Measurements from ENCODE around the gene FAM131C.
"Not testable (repeated sequence)": the region's sequence is repeated elsewhere in the genome, so short reads cannot be mapped to it uniquely, and the experiment has no call there.

The FAM131C gene

GRCh38 chr1:16043950-16044349, 29.5 kb downstream of the FAM131C start:
- DNase-seq (ENCODE audit: insufficient read length, low spot score) (no peak), FAIRE-seq (no peak)
- no peak for TF ChIP-seq POLR2AphosphoS5 (IDR thresholded peaks at IDR 0.05; ENCODE audit: low read depth, low read length)
- TF ChIP-seq PAX5 (IDR thresholded peaks at IDR 0.05; ENCODE audit: insufficient read depth, low read length, severe bottlenecking): no peak
- TF ChIP-seq TAF1 (IDR thresholded peaks at IDR 0.05; ENCODE audit: low read depth, low read length): no peak
- no peak for TF ChIP-seq POU2F2 (IDR thresholded peaks at IDR 0.05; ENCODE audit: low read depth, low read length)
- TF ChIP-seq SPI1 (IDR thresholded peaks at IDR 0.05; ENCODE audit: low read depth, low read length): no peak
- no peak for TF ChIP-seq POLR2A (IDR thresholded peaks at IDR 0.05; ENCODE audit: low read depth, low read length)

GRCh38 chr1:16043521-16043920, 29.9 kb downstream of the FAM131C start, which contains the start of gene CLCNKB:
TSS of gene CLCNKB (plus strand) at chr1:16043782. CDS start at chr1:16044493, 711 bp downstream.
- no peak for TF ChIP-seq POU2F2 (IDR thresholded peaks at IDR 0.05; ENCODE audit: low read depth, low read length)
- no peak for TF ChIP-seq POLR2AphosphoS5 (IDR thresholded peaks at IDR 0.05; ENCODE audit: low read depth, low read length)
- TF ChIP-seq POLR2A (IDR thresholded peaks at IDR 0.05; ENCODE audit: low read depth, low read length): no peak
- no peak for TF ChIP-seq PAX5 (IDR thresholded peaks at IDR 0.05; ENCODE audit: insufficient read depth, low read length, severe bottlenecking)
- no peak for TF ChIP-seq TAF1 (IDR thresholded peaks at IDR 0.05; ENCODE audit: low read depth, low read length)
- no peak for TF ChIP-seq SPI1 (IDR thresholded peaks at IDR 0.05; ENCODE audit: low read depth, low read length)
- DNase-seq (ENCODE audit: insufficient read length, low spot score): no peak
- FAIRE-seq: no peak

DNA sequence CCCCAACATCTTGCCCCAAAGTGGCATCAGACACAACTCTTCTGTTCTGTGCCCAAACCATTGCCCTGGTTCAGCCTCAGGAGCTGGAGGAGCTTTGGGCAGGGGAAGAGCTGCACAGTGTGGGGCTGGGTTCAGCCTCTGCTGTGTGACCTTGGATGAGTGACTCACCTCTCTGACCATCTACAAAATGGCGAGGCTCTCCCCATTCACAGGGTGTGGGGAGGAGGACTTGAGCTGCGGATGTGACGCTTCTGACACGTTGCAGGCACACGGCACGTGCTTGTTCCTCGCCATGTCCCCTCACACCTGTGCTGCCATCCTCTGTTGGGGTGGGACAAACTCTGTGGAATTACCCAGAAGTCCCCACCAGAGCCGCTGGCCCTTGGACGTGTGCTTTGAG, 30.8 kb downstream of the FAM131C start:
- peak; percentile 33 for FAIRE-seq
- DNase-seq (ENCODE audit: insufficient read length, low spot score): not testable (repeated sequence)

- FAIRE-seq (no peak), DNase-seq (ENCODE audit: insufficient read length, low spot score) (no peak)
- TF ChIP-seq PAX5 (IDR thresholded peaks at IDR 0.05; ENCODE audit: insufficient read depth, low read length, severe bottlenecking) (no peak), POLR2A (IDR thresholded peaks at IDR 0.05; ENCODE audit: low read depth, low read length) (no peak), POU2F2 (IDR thresholded peaks at IDR 0.05; ENCODE audit: low read depth, low read length) (no peak), SPI1 (IDR thresholded peaks at IDR 0.05; ENCODE audit: low read depth, low read length) (no peak)
Measured at GRCh38 chr1:16042096-16042495, 31.4 kb downstream of the FAM131C start.

GRCh38 chr1:16041200-16041599, 32.3 kb downstream of the FAM131C start:
- DNase-seq (ENCODE audit: insufficient read length, low spot score) (no peak), FAIRE-seq (no peak)
- TF ChIP-seq TAF1 (IDR thresholded peaks at IDR 0.05; ENCODE audit: low read depth, low read length) (no peak), PAX5 (IDR thresholded peaks at IDR 0.05; ENCODE audit: insufficient read depth, low read length, severe bottlenecking) (no peak), POU2F2 (IDR thresholded peaks at IDR 0.05; ENCODE audit: low read depth, low read length) (no peak), SPI1 (IDR thresholded peaks at IDR 0.05; ENCODE audit: low read depth, low read length) (no peak), POLR2AphosphoS5 (IDR thresholded peaks at IDR 0.05; ENCODE audit: low read depth, low read length) (no peak)

DNA sequence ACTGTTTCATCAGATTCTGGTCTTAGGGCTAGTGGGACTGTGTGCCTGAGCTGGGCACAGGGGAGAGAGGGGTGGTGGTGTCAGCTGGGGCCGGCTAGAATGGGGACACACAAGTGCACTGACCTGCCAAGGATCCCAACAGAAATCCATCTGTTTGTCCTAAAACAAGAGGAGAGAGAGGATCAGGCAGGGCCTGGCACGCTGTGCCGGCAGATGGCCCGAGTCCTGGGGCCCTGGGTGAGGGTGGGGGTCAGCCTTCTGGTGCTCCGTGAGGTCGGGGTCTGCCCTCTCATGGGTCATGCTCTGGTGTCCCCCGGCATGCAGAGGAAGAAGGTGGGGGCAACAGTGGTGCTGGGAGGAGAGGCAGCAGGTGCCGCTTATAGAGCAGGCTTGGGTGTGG, 33.6 kb downstream of the FAM131C start:
- not testable (repeated sequence) for FAIRE-seq; DNase-seq (ENCODE audit: insufficient read length, low spot score)

DNA sequence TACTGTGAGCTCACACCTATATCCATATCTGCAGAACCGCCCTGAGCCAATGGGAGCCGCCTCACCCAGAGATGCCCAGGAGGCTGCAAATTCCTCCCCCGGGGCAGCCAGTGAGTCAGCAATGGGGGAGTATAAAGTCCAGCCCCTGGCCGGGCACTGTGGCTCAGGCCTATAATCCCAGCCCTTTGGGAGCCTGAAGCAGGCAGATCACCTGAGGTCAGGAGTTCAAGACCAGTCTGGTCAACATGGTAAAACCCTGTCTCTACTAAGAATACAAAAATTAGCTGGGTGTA, 34.9 kb downstream of the FAM131C start:
- FAIRE-seq: no peak
- TF ChIP-seq TAF1 (IDR thresholded peaks at IDR 0.05; ENCODE audit: low read depth, low read length) (no peak), POU2F2 (IDR thresholded peaks at IDR 0.05; ENCODE audit: low read depth, low read length) (no peak), SPI1 (IDR thresholded peaks at IDR 0.05; ENCODE audit: low read depth, low read length) (no peak), POLR2A (IDR thresholded peaks at IDR 0.05; ENCODE audit: low read depth, low read length) (no peak), POLR2AphosphoS5 (IDR thresholded peaks at IDR 0.05; ENCODE audit: low read depth, low read length) (no peak), PAX5 (IDR thresholded peaks at IDR 0.05; ENCODE audit: insufficient read depth, low read length, severe bottlenecking) (no peak)
- DNase-seq (ENCODE audit: insufficient read length, low spot score): no peak

DNA sequence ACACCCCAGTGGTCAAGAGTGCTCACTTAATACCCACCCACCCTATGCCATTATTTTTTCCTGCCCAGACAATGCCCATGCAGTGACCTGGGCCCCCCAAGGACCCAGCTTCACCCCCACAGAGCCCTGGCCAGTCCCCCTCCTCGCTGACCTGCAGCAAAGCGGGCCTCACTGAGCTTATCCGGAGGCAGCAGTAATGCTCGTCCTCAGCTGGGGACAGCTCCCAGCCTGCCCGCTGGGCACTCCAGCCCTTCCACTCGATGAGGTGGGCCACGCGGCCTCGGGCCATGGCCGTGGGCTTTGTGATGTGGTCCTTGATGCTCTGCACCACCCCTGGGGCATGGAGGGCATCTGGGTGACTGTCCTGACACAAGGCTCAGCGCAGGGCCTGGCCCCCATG, 37.0 kb downstream of the FAM131C start:
- not testable (repeated sequence) for FAIRE-seq; DNase-seq (ENCODE audit: insufficient read length, low spot score)

DNA sequence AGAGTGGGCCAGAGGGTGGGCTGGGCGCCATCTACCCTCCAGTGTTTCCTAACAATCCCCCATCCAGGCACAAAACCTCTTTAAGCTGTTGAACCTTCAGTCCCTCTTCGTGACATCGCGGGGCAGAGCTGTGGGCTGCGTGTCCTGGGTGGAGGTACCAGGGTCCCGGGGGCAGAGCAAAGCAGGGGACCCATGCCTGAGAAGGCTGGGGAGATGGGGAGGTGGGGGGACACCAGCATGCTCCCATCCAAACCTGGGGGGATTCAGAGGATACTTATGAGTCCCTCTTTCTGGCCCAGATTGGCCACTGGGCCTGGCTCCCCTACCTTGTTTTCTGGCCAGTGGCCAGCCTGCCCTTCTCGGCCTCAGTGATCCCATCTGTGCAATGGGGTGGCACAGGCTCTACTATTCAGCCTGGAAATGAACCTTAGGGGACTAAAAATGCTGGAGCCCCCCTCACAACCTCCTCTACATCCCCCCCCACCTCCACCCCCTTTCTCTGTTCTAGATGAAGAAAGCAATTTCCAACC, 40.3 kb downstream of the FAM131C start:
- FAIRE-seq; DNase-seq (ENCODE audit: insufficient read length, low spot score): not testable (repeated sequence)

- FAIRE-seq: peak; percentile 88
- peak; percentile 90 for DNase-seq (ENCODE audit: insufficient read length, low spot score)
- no peak for TF ChIP-seq PAX5 (IDR thresholded peaks at IDR 0.05; ENCODE audit: insufficient read depth, low read length, severe bottlenecking)
- TF ChIP-seq POU2F2 (IDR thresholded peaks at IDR 0.05; ENCODE audit: low read depth, low read length): no peak
- TF ChIP-seq POLR2A (IDR thresholded peaks at IDR 0.05; ENCODE audit: low read depth, low read length): no peak
- TF ChIP-seq SPI1 (IDR thresholded peaks at IDR 0.05; ENCODE audit: low read depth, low read length): no peak
- no peak for TF ChIP-seq POLR2AphosphoS5 (IDR thresholded peaks at IDR 0.05; ENCODE audit: low read depth, low read length)
- no peak for TF ChIP-seq TAF1 (IDR thresholded peaks at IDR 0.05; ENCODE audit: low read depth, low read length)
Measured at GRCh38 chr1:16032388-16033102, 40.9 kb downstream of the FAM131C start.

DNA sequence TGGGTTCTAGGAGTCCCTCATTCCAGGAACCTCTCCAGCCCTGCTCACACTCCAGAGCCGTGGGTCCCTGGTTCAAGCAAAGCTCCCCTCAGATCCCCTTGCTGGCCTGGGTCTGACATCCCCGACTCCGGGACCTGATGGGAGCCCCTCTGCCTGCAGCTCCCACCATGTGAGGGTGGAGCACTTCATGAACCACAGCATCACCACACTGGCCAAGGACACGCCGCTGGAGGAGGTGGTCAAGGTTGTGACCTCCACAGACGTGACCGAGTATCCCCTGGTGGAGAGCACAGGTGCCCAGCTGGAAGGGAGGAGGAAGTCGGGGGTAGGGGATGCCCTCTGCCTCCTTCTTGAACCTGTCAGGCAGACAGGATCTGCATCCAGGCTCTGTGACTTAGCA, 41.9 kb downstream of the FAM131C start:
- DNase-seq (ENCODE audit: insufficient read length, low spot score) (no peak), FAIRE-seq (peak; percentile 66)
- TF ChIP-seq POU2F2 (IDR thresholded peaks at IDR 0.05; ENCODE audit: low read depth, low read length): no peak
- TF ChIP-seq POLR2AphosphoS5 (IDR thresholded peaks at IDR 0.05; ENCODE audit: low read depth, low read length): no peak
- no peak for TF ChIP-seq SPI1 (IDR thresholded peaks at IDR 0.05; ENCODE audit: low read depth, low read length)
- TF ChIP-seq TAF1 (IDR thresholded peaks at IDR 0.05; ENCODE audit: low read depth, low read length): no peak
- no peak for TF ChIP-seq PAX5 (IDR thresholded peaks at IDR 0.05; ENCODE audit: insufficient read depth, low read length, severe bottlenecking)
- TF ChIP-seq POLR2A (IDR thresholded peaks at IDR 0.05; ENCODE audit: low read depth, low read length): no peak

All from GM12891 (cell line).